HepG2 (cell line): ENCODE results near the gene ANKRD2. TPM values are rescaled to one million over a fixed set of nuclear protein-coding genes. Genes with fewer than 3 reads are reported as not detected.

Experiments
- ARHGAP35 ChIP-seq: sonication (generic); formaldehyde crosslinking; IDR thresholded peaks from 2 replicates; pipeline ENCODE4 v1.9.0; 2022; ENCODE audit warnings: mild to moderate bottlenecking, inconsistent platforms, moderate library complexity, missing genetic modification reagents, borderline replicate concordance
- ASH2L ChIP-seq: fragments of 300-600, 200-600 bp; sonication (generic); IDR thresholded peaks from 2 replicates; pipeline ENCODE4 v1.7.0; 2017; ENCODE audit warnings: low read depth, mild to moderate bottlenecking, moderate library complexity, mixed read lengths, low read length; ENCODE audit not compliant: insufficient read length
- BRD4 ChIP-seq: sonication (generic); formaldehyde crosslinking; IDR thresholded peaks from 2 replicates; pipeline ENCODE4 v1.4.0; 2020; ENCODE audit warnings: missing genetic modification reagents
- ELF1 ChIP-seq: sonication (generic); formaldehyde crosslinking; IDR thresholded peaks from 2 replicates; pipeline ENCODE4 v1.4.0; 2020; ENCODE audit warnings: missing genetic modification reagents
- ELF3 ChIP-seq: IDR thresholded peaks from 2 replicates; pipeline ENCODE4 v1.6.1; 2016; ENCODE audit warnings: missing genetic modification reagents, missing compliant biosample characterization
- GTF3A ChIP-seq: sonication (generic); formaldehyde crosslinking; conservative IDR thresholded peaks from 2 replicates; pipeline ENCODE4 v1.4.0; 2020; ENCODE audit warnings: mild to moderate bottlenecking, missing genetic modification reagents
- HIVEP1 ChIP-seq: sonication (generic); formaldehyde crosslinking; IDR thresholded peaks from 2 replicates; pipeline ENCODE4 v1.4.0; 2020; ENCODE audit warnings: mild to moderate bottlenecking, missing genetic modification reagents
- MAFG ChIP-seq: sonication (generic); formaldehyde crosslinking; IDR thresholded peaks from 2 replicates; pipeline ENCODE4 v1.5.1; 2020; ENCODE audit warnings: mild to moderate bottlenecking, missing genetic modification reagents
- MTF1 ChIP-seq: sonication (generic); formaldehyde crosslinking; IDR thresholded peaks from 2 replicates; pipeline ENCODE4 v1.5.0; 2020; ENCODE audit warnings: missing genetic modification reagents
- NFE2L1 ChIP-seq: sonication (generic); formaldehyde crosslinking; IDR thresholded peaks from 2 replicates; pipeline ENCODE4 v1.4.0; 2020; ENCODE audit warnings: missing genetic modification reagents, mild to moderate bottlenecking, borderline replicate concordance
- PITX1 ChIP-seq: sonication (generic); formaldehyde crosslinking; IDR thresholded peaks from 2 replicates; pipeline ENCODE4 v1.5.1; 2020; ENCODE audit warnings: mild to moderate bottlenecking, missing genetic modification reagents
- POLR2AphosphoS5 ChIP-seq: IDR thresholded peaks from 2 replicates; pipeline ENCODE4 v1.6.1; 2012; ENCODE audit warnings: low read depth, low read length
- SNAI1 ChIP-seq: sonication (generic); formaldehyde crosslinking; IDR thresholded peaks from 2 replicates; pipeline ENCODE4 v1.5.0; 2020; ENCODE audit warnings: mild to moderate bottlenecking, missing genetic modification reagents, borderline replicate concordance
- TBL1XR1 ChIP-seq: fragments of 150-350 bp; IDR thresholded peaks from 2 replicates; pipeline ENCODE4 v1.6.1; 2014; ENCODE audit warnings: borderline replicate concordance, low read length; ENCODE audit not compliant: partially characterized antibody
- TBX3 ChIP-seq: fragments of 450-650 bp; IDR thresholded peaks from 2 replicates; pipeline ENCODE4 v1.6.1; 2017; ENCODE audit warnings: antibody characterized with exemption, mild to moderate bottlenecking, inconsistent platforms, borderline replicate concordance
- THAP11 ChIP-seq: IDR thresholded peaks from 2 replicates; pipeline ENCODE4 v1.6.1; 2016; ENCODE audit warnings: missing biosample characterization, missing genetic modification reagents
- ZNF282 ChIP-seq: fragments of 450-650 bp; IDR thresholded peaks from 2 replicates; pipeline ENCODE4 v1.6.1; 2018; ENCODE audit not compliant: partially characterized antibody
- ZNF570 ChIP-seq: sonication (generic); formaldehyde crosslinking; IDR thresholded peaks from 2 replicates; pipeline ENCODE4 v1.4.0; 2020; ENCODE audit warnings: mild to moderate bottlenecking, missing genetic modification reagents, borderline replicate concordance
- polyA plus RNA-seq, 8 experiments: library from polyadenylated mRNA; depleted of rRNA in 3 of 8; stranded (reverse) in 7 of 8; unstranded in 1 of 8; fragments of >200 nt; fragmentation: Illumina TruSeq in 4 of 8; extraction: Trizol in 4 of 8; gene quantifications; 2 replicates each; pipeline versions ENCODE4 v1.2.1 to v1.2.3, GENCODE V29; 2011 to 2016; ENCODE audit warnings: low read depth in 4 of 8, missing spikeins in 1 of 8, mixed read lengths in 1 of 8; ENCODE audit not compliant: insufficient read depth in 1 of 8
- total RNA-seq, 5 experiments: library from RNA; depleted of rRNA; stranded (reverse); fragments of >200 nt; fragmentation: Illumina TruSeq; extraction: Trizol; gene quantifications; 2 replicates each; pipeline ENCODE4 v1.2.3, GENCODE V29; 2016; ENCODE audit warnings: low read depth in 1 of 5
- TF ChIP-seq, protein P1 (sequence below): sonication (generic); formaldehyde crosslinking; IDR thresholded peaks from 2 replicates; pipeline ENCODE4 v1.5.0; 2020; ENCODE audit warnings: mild to moderate bottlenecking, missing genetic modification reagents, borderline replicate concordance
- TF ChIP-seq, protein P2 (sequence below): sonication (generic); formaldehyde crosslinking; IDR thresholded peaks from 2 replicates; pipeline ENCODE4; 2020; ENCODE audit warnings: missing genetic modification reagents, mild to moderate bottlenecking, borderline replicate concordance
- TF ChIP-seq, protein P3 (sequence below): IDR thresholded peaks from 2 replicates; pipeline ENCODE4 v1.6.1; 2016; ENCODE audit warnings: missing compliant biosample characterization, missing genetic modification reagents, borderline replicate concordance
- TF ChIP-seq, protein P4 (sequence below): sonication (generic); formaldehyde crosslinking; IDR thresholded peaks from 2 replicates; pipeline ENCODE4 v1.5.0; 2020; ENCODE audit warnings: missing genetic modification reagents

ANKRD2 gene
- total and polyA plus RNA-seq, 2 of the 13 experiments (the other 11 are each of a cell fraction or from before 2014, with no cell fraction given) = not detected

DNA sequence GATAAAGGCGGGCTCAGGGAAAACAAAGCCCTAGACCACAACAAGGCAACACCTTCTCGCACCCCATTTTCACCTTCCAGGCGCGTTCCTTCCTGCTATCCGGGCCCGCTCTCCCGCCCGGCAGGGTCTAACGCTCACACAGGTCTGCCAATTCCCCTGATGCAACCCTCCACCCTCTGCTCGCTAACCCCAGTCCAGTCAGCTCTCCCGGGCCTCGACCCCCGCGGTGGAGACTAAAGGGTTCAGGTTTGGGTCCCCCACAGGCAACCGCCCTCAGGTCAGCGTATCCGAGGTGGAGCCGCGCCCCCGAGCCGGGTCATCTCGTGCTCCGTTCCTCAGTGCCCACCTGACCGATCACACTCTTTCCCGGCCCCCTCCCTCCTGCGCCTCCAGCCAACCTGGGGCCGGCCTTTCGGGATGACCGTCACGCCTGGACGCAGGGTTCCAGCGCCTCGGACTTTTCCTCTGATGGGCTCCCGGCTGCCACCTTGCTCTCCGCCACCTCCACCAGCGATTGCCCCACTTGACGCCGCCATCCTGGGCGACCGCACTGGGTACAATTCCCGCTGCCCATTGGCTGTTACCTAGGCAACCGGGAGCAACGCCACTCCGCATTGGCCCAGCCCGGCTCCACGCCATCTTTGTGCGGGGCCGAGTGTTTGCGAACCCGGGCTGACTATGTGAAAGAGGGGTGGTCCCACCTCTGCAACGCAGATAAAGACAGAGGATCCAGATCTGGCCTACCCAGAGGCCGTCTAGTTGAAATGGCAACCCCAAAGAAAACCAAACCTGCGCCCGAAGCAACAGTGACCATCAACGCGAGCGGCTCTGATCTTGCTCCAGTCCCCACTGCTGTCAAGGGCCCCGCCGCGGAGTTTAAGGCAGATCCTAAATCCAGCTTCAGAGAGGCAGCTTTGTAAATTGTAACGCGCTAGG is 60.6 kb downstream of the ANKRD2 start, which contains the start of gene MORN4 (continued):
- TF ChIP-seq, protein P1, sequence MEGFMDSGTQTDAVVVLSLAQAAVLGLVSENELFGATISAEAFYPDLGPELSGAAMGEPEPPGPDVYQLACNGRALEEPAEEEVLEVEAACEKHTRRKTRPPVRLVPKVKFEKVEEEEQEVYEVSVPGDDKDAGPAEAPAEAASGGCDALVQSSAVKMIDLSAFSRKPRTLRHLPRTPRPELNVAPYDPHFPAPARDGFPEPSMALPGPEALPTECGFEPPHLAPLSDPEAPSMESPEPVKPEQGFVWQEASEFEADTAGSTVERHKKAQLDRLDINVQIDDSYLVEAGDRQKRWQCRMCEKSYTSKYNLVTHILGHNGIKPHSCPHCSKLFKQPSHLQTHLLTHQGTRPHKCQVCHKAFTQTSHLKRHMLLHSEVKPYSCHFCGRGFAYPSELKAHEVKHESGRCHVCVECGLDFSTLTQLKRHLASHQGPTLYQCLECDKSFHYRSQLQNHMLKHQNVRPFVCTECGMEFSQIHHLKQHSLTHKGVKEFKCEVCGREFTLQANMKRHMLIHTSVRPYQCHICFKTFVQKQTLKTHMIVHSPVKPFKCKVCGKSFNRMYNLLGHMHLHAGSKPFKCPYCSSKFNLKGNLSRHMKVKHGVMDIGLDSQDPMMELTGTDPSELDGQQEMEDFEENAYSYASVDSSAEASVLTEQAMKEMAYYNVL (CRISPR knock-in tag) = no peak
- TF ChIP-seq ZNF282 (no peak), HIVEP1 (peak; percentile 48; the same call in 1 of the 2 replicates), ASH2L (peak; percentile 58), ELF1 (0 out of 2 replicates have a peak, but pooled peaks have one; percentile 11), SNAI1 (CRISPR knock-in tag) (peak; percentile 71; the same call in 1 of the 2 replicates), MTF1 (CRISPR knock-in tag) (no peak), PITX1 (CRISPR knock-in tag) (peak; percentile 56), ZNF570 (CRISPR knock-in tag) (no peak), NFE2L1 (CRISPR knock-in tag) (no peak), THAP11 (CRISPR knock-in tag) (peak; percentile 87), TBL1XR1 (no peak), ELF3 (CRISPR knock-in tag) (0 out of 2 replicates have a peak, but pooled peaks have one; percentile 11), MAFG (CRISPR knock-in tag) (no peak), POLR2AphosphoS5 (0 out of 2 replicates have a peak, but pooled peaks have one; percentile 38), ARHGAP35 (CRISPR knock-in tag) (no peak), TBX3 (peak; percentile 52; the same call in 1 of the 2 replicates), BRD4 (no peak; the same call in 1 of the 2 replicates), GTF3A (CRISPR knock-in tag) (no peak)
- TF ChIP-seq, protein P2, sequence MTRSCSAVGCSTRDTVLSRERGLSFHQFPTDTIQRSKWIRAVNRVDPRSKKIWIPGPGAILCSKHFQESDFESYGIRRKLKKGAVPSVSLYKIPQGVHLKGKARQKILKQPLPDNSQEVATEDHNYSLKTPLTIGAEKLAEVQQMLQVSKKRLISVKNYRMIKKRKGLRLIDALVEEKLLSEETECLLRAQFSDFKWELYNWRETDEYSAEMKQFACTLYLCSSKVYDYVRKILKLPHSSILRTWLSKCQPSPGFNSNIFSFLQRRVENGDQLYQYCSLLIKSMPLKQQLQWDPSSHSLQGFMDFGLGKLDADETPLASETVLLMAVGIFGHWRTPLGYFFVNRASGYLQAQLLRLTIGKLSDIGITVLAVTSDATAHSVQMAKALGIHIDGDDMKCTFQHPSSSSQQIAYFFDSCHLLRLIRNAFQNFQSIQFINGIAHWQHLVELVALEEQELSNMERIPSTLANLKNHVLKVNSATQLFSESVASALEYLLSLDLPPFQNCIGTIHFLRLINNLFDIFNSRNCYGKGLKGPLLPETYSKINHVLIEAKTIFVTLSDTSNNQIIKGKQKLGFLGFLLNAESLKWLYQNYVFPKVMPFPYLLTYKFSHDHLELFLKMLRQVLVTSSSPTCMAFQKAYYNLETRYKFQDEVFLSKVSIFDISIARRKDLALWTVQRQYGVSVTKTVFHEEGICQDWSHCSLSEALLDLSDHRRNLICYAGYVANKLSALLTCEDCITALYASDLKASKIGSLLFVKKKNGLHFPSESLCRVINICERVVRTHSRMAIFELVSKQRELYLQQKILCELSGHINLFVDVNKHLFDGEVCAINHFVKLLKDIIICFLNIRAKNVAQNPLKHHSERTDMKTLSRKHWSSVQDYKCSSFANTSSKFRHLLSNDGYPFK = peak; percentile 95
- TF ChIP-seq, protein P3, sequence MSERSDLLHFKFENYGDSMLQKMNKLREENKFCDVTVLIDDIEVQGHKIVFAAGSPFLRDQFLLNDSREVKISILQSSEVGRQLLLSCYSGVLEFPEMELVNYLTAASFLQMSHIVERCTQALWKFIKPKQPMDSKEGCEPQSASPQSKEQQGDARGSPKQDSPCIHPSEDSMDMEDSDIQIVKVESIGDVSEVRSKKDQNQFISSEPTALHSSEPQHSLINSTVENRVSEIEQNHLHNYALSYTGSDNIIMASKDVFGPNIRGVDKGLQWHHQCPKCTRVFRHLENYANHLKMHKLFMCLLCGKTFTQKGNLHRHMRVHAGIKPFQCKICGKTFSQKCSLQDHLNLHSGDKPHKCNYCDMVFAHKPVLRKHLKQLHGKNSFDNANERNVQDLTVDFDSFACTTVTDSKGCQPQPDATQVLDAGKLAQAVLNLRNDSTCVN (CRISPR knock-in tag) = 0 out of 2 replicates have a peak, but pooled peaks have one; percentile 18
- TF ChIP-seq, protein P4, sequence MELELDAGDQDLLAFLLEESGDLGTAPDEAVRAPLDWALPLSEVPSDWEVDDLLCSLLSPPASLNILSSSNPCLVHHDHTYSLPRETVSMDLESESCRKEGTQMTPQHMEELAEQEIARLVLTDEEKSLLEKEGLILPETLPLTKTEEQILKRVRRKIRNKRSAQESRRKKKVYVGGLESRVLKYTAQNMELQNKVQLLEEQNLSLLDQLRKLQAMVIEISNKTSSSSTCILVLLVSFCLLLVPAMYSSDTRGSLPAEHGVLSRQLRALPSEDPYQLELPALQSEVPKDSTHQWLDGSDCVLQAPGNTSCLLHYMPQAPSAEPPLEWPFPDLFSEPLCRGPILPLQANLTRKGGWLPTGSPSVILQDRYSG (CRISPR knock-in tag) = no peak
